Tibial artery (tissue), 4 donors: Measurements from ENCODE around the gene LRRC8B.
"Not testable (repeated sequence)": the region's sequence is repeated elsewhere in the genome, so short reads cannot be mapped to it uniquely, and the experiment has no call there.

Experiments used
- DNase-seq, 2 donors: peaks; one replicate each; pipeline ENCODE4 v3.0.0-alpha.2; 2019
- H3K27ac ChIP-seq, 2 donors: fragments of 200-600 bp; sonication (generic) in 1 of 2; 1 replicate in 1 of 2; 2 replicates in 1 of 2; pipeline ENCODE4 v1.5.1; 2018 to 2019; ENCODE audit warnings: mild to moderate bottlenecking in 1 of 2
- H3K27me3 ChIP-seq, 2 donors: fragments of 200-600 bp; sonication (generic) in 1 of 2; one replicate each; pipeline versions ENCODE4 v1.5.1 to v1.6.0; 2016 to 2019
- H3K36me3 ChIP-seq, 3 donors: fragments of 200-600 bp; sonication (generic) in 2 of 3; one replicate each; pipeline ENCODE4 v1.5.1; 2016 to 2019; ENCODE audit warnings: mild to moderate bottlenecking in 2 of 3
- H3K4me1 ChIP-seq, 4 donors: fragments of 200-600 bp; sonication (generic) in 2 of 4; 1 replicate in 3 of 4; 2 replicates in 1 of 4; pipeline ENCODE4 v1.5.1; 2016 to 2019
- H3K4me3 ChIP-seq, 2 donors: fragments of 200-600 bp; sonication (generic) in 1 of 2; 1 replicate in 1 of 2; 2 replicates in 1 of 2; pipeline ENCODE4 v1.5.1; 2018 to 2019; ENCODE audit warnings: mild to moderate bottlenecking in 2 of 2
- H3K9me3 ChIP-seq, 3 donors: fragments of 200-600 bp; sonication (generic) in 1 of 3; one replicate each; pipeline ENCODE4 v1.5.1; 2016 to 2019
- intact Hi-C: fragments of 100-400 bp; cut with DNase I; formaldehyde crosslinking; loops from one replicate; pipeline ENCODE4 v1.15.0; 2023; ENCODE audit warnings: low total_unique reads
- TF ChIP-seq, protein P1 (sequence below), 2 experiments: fragments of 200-600 bp in 1 of 2; fragments of 450-650 bp in 1 of 2; IDR thresholded peaks; one replicate each; pipeline ENCODE4 v1.5.1; 2017 to 2019; ENCODE audit warnings: antibody characterized with exemption in 2 of 2, mild to moderate bottlenecking in 1 of 2, moderate library complexity in 1 of 2

LRRC8B gene

DNA sequence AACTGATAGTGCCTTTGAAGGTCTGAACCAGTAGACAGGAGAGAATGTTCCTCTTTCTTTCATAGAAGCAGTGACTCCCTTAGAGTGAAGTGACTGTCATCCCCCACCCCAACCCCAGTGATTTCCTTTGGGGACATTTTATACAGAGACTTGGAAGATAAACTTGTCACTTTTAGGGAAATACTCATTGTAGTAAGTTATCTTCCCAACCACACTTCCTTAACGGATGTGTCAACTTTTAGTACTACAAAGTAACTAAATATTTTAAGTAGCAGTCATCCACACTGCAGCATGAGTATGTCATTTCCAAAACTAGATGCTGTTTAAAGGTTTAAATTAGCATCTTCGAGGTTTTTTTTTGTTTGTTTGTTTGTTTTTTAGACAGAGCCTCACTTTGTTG, 13.7 kb downstream of the LRRC8B start:
- intact Hi-C loops = no loop called here
- no peak overlapping the region for H3K27ac ChIP-seq
- TF ChIP-seq, protein P1, sequence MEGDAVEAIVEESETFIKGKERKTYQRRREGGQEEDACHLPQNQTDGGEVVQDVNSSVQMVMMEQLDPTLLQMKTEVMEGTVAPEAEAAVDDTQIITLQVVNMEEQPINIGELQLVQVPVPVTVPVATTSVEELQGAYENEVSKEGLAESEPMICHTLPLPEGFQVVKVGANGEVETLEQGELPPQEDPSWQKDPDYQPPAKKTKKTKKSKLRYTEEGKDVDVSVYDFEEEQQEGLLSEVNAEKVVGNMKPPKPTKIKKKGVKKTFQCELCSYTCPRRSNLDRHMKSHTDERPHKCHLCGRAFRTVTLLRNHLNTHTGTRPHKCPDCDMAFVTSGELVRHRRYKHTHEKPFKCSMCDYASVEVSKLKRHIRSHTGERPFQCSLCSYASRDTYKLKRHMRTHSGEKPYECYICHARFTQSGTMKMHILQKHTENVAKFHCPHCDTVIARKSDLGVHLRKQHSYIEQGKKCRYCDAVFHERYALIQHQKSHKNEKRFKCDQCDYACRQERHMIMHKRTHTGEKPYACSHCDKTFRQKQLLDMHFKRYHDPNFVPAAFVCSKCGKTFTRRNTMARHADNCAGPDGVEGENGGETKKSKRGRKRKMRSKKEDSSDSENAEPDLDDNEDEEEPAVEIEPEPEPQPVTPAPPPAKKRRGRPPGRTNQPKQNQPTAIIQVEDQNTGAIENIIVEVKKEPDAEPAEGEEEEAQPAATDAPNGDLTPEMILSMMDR (IDR thresholded peaks at IDR 0.05) = no peak

DNA sequence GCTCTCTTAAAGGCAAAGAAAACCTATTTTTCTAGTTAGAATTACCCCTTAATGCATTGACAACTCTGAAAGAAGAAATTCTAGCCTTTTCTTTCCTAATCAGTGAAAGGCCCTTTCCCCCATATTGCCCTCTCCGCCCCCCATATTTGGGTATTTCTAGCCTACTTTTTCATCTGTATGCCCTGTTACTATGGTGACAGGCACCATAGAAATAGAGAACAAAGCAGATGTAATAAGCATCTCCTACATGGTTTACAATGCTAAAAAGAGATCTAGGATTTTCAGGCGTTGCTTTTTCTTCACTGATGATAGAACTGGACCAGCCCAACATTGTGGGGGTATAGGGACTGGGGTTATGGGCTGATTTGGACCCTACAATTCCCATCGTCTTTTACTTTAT, 14.5 kb downstream of the LRRC8B start:
- no peak overlapping the region for H3K4me3 ChIP-seq
- H3K27me3 ChIP-seq = no peaks in the 10 kb centered on the region
- intact Hi-C loops = no loop called here
- no peaks in the 10 kb centered on the region for H3K4me1 ChIP-seq
- no peak overlapping the region for H3K27ac ChIP-seq
- TF ChIP-seq, protein P1 (IDR thresholded peaks at IDR 0.05) = no peak
- no peak for DNase-seq
- no peaks in the 10 kb centered on the region for H3K36me3 ChIP-seq
- H3K9me3 ChIP-seq = no peaks in the 10 kb centered on the region

More for the DNA sequence above, 13.7 kb downstream of the LRRC8B start:
- Histone ChIP-seq H3K4me1 (no peaks in the 10 kb centered on the region), H3K4me3 (no peak overlapping the region), H3K27me3 (no peaks in the 10 kb centered on the region), H3K9me3 (no peaks in the 10 kb centered on the region), H3K36me3 (no peaks in the 10 kb centered on the region)
- no peak for DNase-seq

DNA sequence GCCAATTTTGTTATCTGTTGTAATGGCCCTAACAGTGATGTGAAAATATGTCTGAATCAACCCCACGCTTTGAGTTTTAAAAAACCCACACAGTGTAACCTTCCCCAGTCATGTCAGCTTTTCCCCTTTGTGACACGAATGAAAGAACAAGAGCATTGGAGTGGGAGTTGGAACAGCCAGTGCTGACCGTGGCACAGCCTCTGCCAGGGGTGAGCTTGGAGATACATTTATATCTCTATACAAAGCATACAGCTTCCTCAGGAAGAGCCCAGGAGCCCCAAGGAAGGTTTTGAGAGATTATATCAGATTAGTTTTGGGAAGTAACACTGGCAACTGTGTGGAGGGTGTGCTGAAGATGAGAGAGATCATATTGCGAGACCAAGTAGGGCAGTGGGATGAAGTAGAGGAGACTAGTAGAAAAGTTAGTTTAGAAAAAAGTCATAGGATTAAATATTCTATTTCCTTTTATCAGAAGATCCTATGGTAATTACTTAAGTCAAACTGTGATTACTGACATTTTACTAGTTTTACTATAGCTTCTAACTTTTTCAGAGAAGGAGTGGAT, 15.9 kb downstream of the LRRC8B start:
- intact Hi-C loops = no loop called here
- TF ChIP-seq, protein P1 (IDR thresholded peaks at IDR 0.05) = no peak
- H3K4me3 ChIP-seq = no peak overlapping the region
- H3K36me3 ChIP-seq = no peaks in the 10 kb centered on the region
- H3K4me1 ChIP-seq = peaks cover 0 to 9% (median 0%) of the 10 kb centered on the region in 4 donors
- H3K9me3 ChIP-seq = no peaks in the 10 kb centered on the region
- DNase-seq = no peak
- H3K27ac ChIP-seq = no peak overlapping the region
- no peaks in the 10 kb centered on the region for H3K27me3 ChIP-seq

DNA sequence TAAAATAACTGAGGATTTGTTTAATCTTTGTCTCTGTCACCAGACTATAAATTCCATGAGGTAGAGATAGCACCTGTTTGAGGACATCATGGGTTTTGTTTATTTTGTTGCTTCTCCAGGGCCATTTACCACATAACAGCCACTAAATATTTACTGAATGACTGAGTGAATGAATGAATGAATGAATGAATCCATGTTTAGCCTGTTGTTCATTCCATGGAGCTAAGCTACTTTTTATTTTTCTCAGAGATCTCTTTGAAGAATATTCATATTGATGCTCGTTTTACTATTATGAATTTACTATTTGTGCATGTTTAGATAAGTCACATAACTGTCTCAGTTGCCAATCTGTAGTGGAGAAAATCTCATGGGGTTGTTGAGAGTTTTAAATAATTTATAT, 17.7 kb downstream of the LRRC8B start:
- H3K9me3 ChIP-seq = no peaks in the 10 kb centered on the region
- intact Hi-C loops = no loop called here
- TF ChIP-seq, protein P1 (IDR thresholded peaks at IDR 0.05) = no peak
- H3K36me3 ChIP-seq = no peaks in the 10 kb centered on the region
- H3K27me3 ChIP-seq = no peaks in the 10 kb centered on the region
- H3K4me3 ChIP-seq = no peak overlapping the region
- H3K4me1 ChIP-seq = peaks cover 0 to 19% (median 4%) of the 10 kb centered on the region in 4 donors
- no peak overlapping the region for H3K27ac ChIP-seq
- no peak for DNase-seq

DNA sequence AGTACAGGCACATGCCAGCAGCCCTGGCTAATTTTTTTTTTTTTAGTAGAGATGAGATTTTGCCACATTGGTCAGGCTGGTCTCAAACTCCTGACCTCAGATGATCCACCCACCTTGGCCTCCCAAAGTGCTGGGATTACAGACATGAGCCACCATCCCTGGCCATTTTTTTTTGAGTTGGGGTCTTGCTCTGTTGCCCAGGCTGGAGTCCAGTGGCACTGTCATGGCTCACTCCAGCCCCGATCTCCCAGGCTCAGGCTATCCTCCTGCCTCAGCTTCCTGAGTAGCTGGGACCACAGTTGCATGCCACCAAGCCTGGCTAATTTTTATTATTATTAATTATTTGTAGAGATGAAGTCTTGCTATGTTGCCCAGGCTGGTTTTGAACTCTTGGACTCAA, 19.0 kb downstream of the LRRC8B start:
- intact Hi-C loops, H3K4me3 ChIP-seq, H3K9me3 ChIP-seq, DNase-seq, H3K27ac ChIP-seq, H3K27me3 ChIP-seq, H3K36me3 ChIP-seq: not testable (repeated sequence)
- H3K4me1 ChIP-seq = peaks cover 0 to 32% (median 7%) of the 10 kb centered on the region in 4 donors

DNA sequence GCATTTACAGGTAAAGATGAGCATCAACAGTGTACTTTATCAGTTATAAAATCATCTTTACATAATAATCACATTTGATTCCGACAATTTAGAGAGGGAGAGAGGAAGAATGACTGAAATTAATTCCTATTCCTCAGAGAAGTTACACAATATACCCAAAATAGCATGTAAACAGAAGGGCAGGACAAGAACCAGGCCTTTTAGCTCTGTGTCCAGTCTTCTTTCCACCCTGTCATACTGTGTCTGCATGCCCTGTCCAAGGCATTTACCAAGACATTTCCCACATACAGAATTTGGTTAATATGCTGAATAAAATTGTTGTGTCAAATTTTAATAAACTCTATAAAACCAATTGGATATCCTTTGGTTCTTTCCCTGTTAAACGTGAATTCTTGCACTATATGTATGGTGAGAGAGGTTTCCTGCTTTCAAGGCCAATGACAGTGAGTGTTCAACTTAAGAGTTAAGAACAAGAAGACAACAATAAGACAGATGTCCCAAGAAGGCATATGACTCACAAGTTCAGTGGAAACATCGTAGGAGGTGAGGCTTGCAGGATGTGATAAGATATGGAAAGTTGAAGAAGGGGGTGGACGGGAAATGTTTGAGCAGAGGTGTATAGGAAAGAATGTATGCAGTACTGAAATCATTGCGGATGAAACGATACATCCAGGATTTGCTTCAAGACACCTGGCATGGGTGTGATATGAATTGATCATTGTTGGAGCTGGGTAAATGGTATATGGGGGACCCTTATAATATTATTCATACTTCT, 20.8 kb downstream of the LRRC8B start:
- Histone ChIP-seq H3K27me3 (no peaks in the 10 kb centered on the region), H3K36me3 (no peaks in the 10 kb centered on the region), H3K27ac (no peak overlapping the region), H3K4me1 (peaks cover 0 to 37% (median 7%) of the 10 kb centered on the region in 4 donors), H3K9me3 (no peaks in the 10 kb centered on the region), H3K4me3 (no peak overlapping the region)
- TF ChIP-seq, protein P1 (IDR thresholded peaks at IDR 0.05) = no peak
- intact Hi-C loops = no loop called here
- DNase-seq = no peak
